CD8-positive, alpha-beta memory T cell (primary cell): Measurements from ENCODE around the gene KRTAP13-1. TPM values are rescaled to one million over a fixed set of nuclear protein-coding genes. Genes with fewer than 3 reads are reported as not detected.
A peak's percentile ranks its signal among the peaks of the same experiment; 100 is the strongest.

Source experiments
- CTCF ChIA-PET: fragments of 350-600 bp; sonication (Branson Sonifier 250); formaldehyde crosslinking; loops from one replicate; lab custom pipeline; 2021; ENCODE audit warnings: antibody characterized with exemption; lab: Charles Lee
- POLR2A ChIA-PET: fragments of 350-600 bp; sonication (Branson Sonifier 250); formaldehyde crosslinking; loops from one replicate; lab custom pipeline; 2021; ENCODE audit warnings: antibody characterized with exemption; lab: Charles Lee
- DNase-seq, 5 donors: peaks; one replicate each; pipeline versions ENCODE4 v3.0.0 to v3.0.0-alpha.2; 2020 to 2022; ENCODE audit warnings: mixed read lengths in 1 of 5
- H3K27ac ChIP-seq: one replicate; pipeline ENCODE4 v1.7.0; 2013; ENCODE audit warnings: low read depth, mild to moderate bottlenecking, low read length, moderate library complexity
- H3K27me3 ChIP-seq: 2 replicates; pipeline ENCODE4 v1.7.0; 2013; ENCODE audit warnings: low read length, mild to moderate bottlenecking; ENCODE audit not compliant: insufficient read depth, poor library complexity, severe bottlenecking
- H3K36me3 ChIP-seq: 2 replicates; pipeline ENCODE4 v1.7.0; 2013; ENCODE audit warnings: mild to moderate bottlenecking, low read length, moderate library complexity; ENCODE audit not compliant: insufficient read depth
- H3K4me1 ChIP-seq: 2 replicates; pipeline ENCODE4 v1.7.0; 2013; ENCODE audit warnings: mild to moderate bottlenecking, low read length, moderate library complexity; ENCODE audit not compliant: insufficient read depth
- H3K4me3 ChIP-seq: 2 replicates; pipeline ENCODE4 v1.7.0; 2013; ENCODE audit warnings: mild to moderate bottlenecking, low read length
- H3K9me3 ChIP-seq: 2 replicates; pipeline ENCODE4 v1.7.0; 2013; ENCODE audit warnings: mild to moderate bottlenecking, low read length
- H3K27ac Mint-ChIP-seq, 8 donors: one replicate each; pipeline ENCODE4 v1.8.0; 2020 to 2021; ENCODE audit warnings: mixed read lengths in 8 of 8, mild to moderate bottlenecking in 6 of 8, inconsistent platforms in 3 of 8, moderate library complexity in 3 of 8
- H3K27me3 Mint-ChIP-seq, 2 donors: one replicate each; pipeline ENCODE4 v1.8.0; 2020 to 2021; ENCODE audit warnings: mixed read lengths in 2 of 2, mild to moderate bottlenecking in 1 of 2, moderate library complexity in 1 of 2
- H3K36me3 Mint-ChIP-seq, 3 donors: one replicate each; pipeline ENCODE4 v1.8.0; 2020 to 2021; ENCODE audit warnings: mixed read lengths in 3 of 3, inconsistent platforms in 1 of 3, mild to moderate bottlenecking in 1 of 3
- H3K4me1 Mint-ChIP-seq, 3 donors: one replicate each; pipeline ENCODE4 v1.8.0; 2020 to 2021; ENCODE audit warnings: mixed read lengths in 3 of 3, inconsistent platforms in 1 of 3, mild to moderate bottlenecking in 1 of 3
- H3K4me3 Mint-ChIP-seq, 7 donors: one replicate each; pipeline ENCODE4 v1.8.0; 2020 to 2021; ENCODE audit warnings: mixed read lengths in 7 of 7, mild to moderate bottlenecking in 6 of 7, moderate library complexity in 4 of 7, inconsistent platforms in 2 of 7
- H3K9me3 Mint-ChIP-seq, 5 donors: one replicate each; pipeline ENCODE4 v1.8.0; 2020 to 2022; ENCODE audit warnings: mixed read lengths in 5 of 5, mild to moderate bottlenecking in 3 of 5, moderate library complexity in 2 of 5, inconsistent platforms in 1 of 5
- polyA plus RNA-seq: library from polyadenylated mRNA; unstranded; fragments of 300-500 nt; fragmentation: Illumina TruSeq; gene quantifications from one replicate; pipeline ENCODE4 v1.2.3, GENCODE V29; 2021
- total RNA-seq, 2 experiments: library from RNA; stranded (reverse); gene quantifications; one replicate each; pipeline ENCODE4 v1.2.3, GENCODE V29; 2021

Gene KRTAP13-1
- total and polyA plus RNA-seq, 3 experiments from 2014 or later, result not detected

DNA sequence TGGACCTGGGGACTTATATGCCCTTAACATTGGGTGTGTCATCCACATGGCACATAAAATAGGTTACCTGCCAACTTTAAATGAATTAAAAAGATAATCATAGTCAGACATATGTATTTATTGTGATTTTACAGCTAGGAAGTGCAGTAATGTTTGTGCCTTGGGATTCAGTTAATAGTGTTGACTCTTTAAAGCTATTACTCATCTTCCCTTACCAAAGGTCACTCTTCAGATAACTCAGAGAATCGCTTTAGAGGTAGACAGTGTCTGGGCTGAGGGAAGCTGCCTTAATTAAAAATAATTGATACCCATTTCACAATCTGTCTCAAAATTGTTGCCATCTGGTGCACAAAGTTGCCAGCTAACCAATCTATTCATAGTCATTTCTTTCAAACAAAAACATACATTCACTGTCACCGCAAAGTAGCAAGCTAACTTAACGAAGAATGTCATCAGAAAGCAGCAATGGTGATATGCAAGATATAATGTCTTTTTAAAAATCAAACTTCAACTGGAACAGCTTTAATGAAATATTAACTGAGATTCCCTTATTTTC lies 41.3 kb downstream of the KRTAP13-1 start:
- POLR2A ChIA-PET, result no interaction called here
- no peaks in the 10 kb centered on the region for H3K4me1 Mint-ChIP-seq
- DNase-seq, result no peak
- H3K4me3 ChIP-seq, result no peak overlapping the region
- no peaks in the 10 kb centered on the region for H3K27me3 ChIP-seq
- no peak overlapping the region for H3K27ac Mint-ChIP-seq
- no peak overlapping the region for H3K4me3 Mint-ChIP-seq
- no peaks in the 10 kb centered on the region for H3K4me1 ChIP-seq
- H3K9me3 Mint-ChIP-seq, result peaks cover 0 to 10% (median 0%) of the 10 kb centered on the region in 5 donors
- H3K36me3 Mint-ChIP-seq, result no peaks in the 10 kb centered on the region
- H3K36me3 ChIP-seq, result no peaks in the 10 kb centered on the region
- no peaks in the 10 kb centered on the region for H3K27me3 Mint-ChIP-seq
- no peak overlapping the region for H3K27ac ChIP-seq
- CTCF ChIA-PET, result interaction anchor here (0.7 kb wide), 1 partner anchor 88 kb away, joined by 3 read pairs; the partner anchor contains the start of gene KRTAP23-1
- H3K9me3 ChIP-seq, result no peaks in the 10 kb centered on the region

- Mint-ChIP-seq H3K27ac (peak within 1 kb of the TSS in 2 of 8 donors; percentile 48 to 55), H3K27me3 (no peaks in the 10 kb centered on the region)
- no peaks in the 10 kb centered on the region for H3K36me3 ChIP-seq
These were observed 44.1 kb downstream of the KRTAP13-1 start, which contains the start of gene KRTAP15-1 for GRCh38 chr21:30439975-30440374. Gene KRTAP15-1, plus strand, starts transcription at chr21:30440275. Its CDS starts 53 bp downstream, at chr21:30440328.

GRCh38 chr21:30443226-30443625 lies 47.4 kb downstream of the KRTAP13-1 start:
- Histone ChIP-seq H3K4me1 (no peaks in the 10 kb centered on the region), H3K27ac (no peak overlapping the region), H3K4me3 (no peak overlapping the region), H3K36me3 (no peaks in the 10 kb centered on the region), H3K9me3 (no peaks in the 10 kb centered on the region), H3K27me3 (no peaks in the 10 kb centered on the region)
- DNase-seq, result no peak
- no peaks in the 10 kb centered on the region for H3K27me3 Mint-ChIP-seq
- no peaks in the 10 kb centered on the region for H3K4me1 Mint-ChIP-seq
- no peak overlapping the region for H3K4me3 Mint-ChIP-seq
- H3K9me3 Mint-ChIP-seq, result peaks cover 0 to 6% (median 2%) of the 10 kb centered on the region in 5 donors
- no peaks in the 10 kb centered on the region for H3K36me3 Mint-ChIP-seq
- POLR2A ChIA-PET, result no interaction called here
- CTCF ChIA-PET, result no interaction called here
- H3K27ac Mint-ChIP-seq, result no peak overlapping the region

More at GRCh38 chr21:30439975-30440374, 44.1 kb downstream of the KRTAP13-1 start, which contains the start of gene KRTAP15-1:
- no peaks in the 10 kb centered on the region for H3K27me3 ChIP-seq
- H3K9me3 ChIP-seq, result no peaks in the 10 kb centered on the region
- no peaks in the 10 kb centered on the region for H3K4me1 Mint-ChIP-seq
- no peaks in the 10 kb centered on the region for H3K4me1 ChIP-seq
- no peaks in the 10 kb centered on the region for H3K36me3 Mint-ChIP-seq
- POLR2A ChIA-PET, result no interaction called here
- no peak within 1 kb of the TSS for H3K27ac ChIP-seq
- H3K4me3 ChIP-seq, result no peak within 1 kb of the TSS
- H3K4me3 Mint-ChIP-seq, result no peak within 1 kb of the TSS
- CTCF ChIA-PET, result no interaction called here
- no peak for DNase-seq
- H3K9me3 Mint-ChIP-seq, result peaks cover 0 to 6% (median 0%) of the 10 kb centered on the region in 5 donors

DNA sequence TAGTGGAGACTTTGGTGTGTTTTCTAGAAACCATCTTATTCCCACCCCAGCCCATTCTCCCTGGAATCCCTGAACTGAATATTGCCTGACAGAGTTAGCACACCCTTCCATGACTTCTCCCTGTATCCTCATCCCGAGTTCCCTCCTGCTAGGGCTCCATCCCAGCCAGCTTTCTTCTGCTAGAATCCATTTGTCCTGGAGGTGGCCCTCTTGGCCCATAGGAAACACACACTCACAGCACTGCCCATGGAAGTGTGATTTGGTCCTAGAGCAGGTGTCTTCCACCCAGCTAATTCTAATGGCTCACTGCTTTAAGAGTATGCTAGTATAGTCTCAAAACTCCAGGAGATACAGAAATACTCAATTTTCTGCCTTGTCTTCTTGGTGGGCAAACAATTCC lies 48.4 kb downstream of the KRTAP13-1 start:
- H3K4me1 Mint-ChIP-seq, result no peaks in the 10 kb centered on the region
- ChIA-PET CTCF (no interaction called here), POLR2A (no interaction called here)

More for the DNA sequence above, 48.4 kb downstream of the KRTAP13-1 start:
- Mint-ChIP-seq H3K4me3 (no peak overlapping the region), H3K9me3 (peaks cover 0 to 6% (median 2%) of the 10 kb centered on the region in 5 donors), H3K36me3 (no peaks in the 10 kb centered on the region), H3K27ac (no peak overlapping the region), H3K27me3 (no peaks in the 10 kb centered on the region)
- no peaks in the 10 kb centered on the region for H3K36me3 ChIP-seq
- no peaks in the 10 kb centered on the region for H3K27me3 ChIP-seq
- H3K4me1 ChIP-seq, result no peaks in the 10 kb centered on the region
- DNase-seq, result no peak
- no peaks in the 10 kb centered on the region for H3K9me3 ChIP-seq
- H3K4me3 ChIP-seq, result no peak overlapping the region
- no peak overlapping the region for H3K27ac ChIP-seq

Other genes with a start within 250 kb of the KRTAP13-1 start
- not detected for gene CLDN17, start 229.2 kb upstream of the KRTAP13-1 start, total RNA-seq
- not detected for gene CLDN17, start 229.2 kb upstream of the KRTAP13-1 start, polyA plus RNA-seq
- not detected for gene CLDN8, start 179.9 kb upstream of the KRTAP13-1 start, total RNA-seq
- gene CLDN8, start 179.9 kb upstream of the KRTAP13-1 start, polyA plus RNA-seq, result not detected
- not detected for gene KRTAP24-1, start 113.1 kb upstream of the KRTAP13-1 start, total RNA-seq
- not detected for gene KRTAP24-1, start 113.1 kb upstream of the KRTAP13-1 start, polyA plus RNA-seq
- gene KRTAP25-1, start 106.5 kb upstream of the KRTAP13-1 start, total RNA-seq, result not detected
- not detected for gene KRTAP25-1, start 106.5 kb upstream of the KRTAP13-1 start, polyA plus RNA-seq
- gene KRTAP26-1, start 75.7 kb upstream of the KRTAP13-1 start, total RNA-seq, result not detected
- not detected for gene KRTAP26-1, start 75.7 kb upstream of the KRTAP13-1 start, polyA plus RNA-seq
- not detected for gene KRTAP27-1, start 58.3 kb upstream of the KRTAP13-1 start, total RNA-seq
- not detected for gene KRTAP27-1, start 58.3 kb upstream of the KRTAP13-1 start, polyA plus RNA-seq
- gene KRTAP23-1, start 47.4 kb upstream of the KRTAP13-1 start, total RNA-seq, result not detected
- not detected for gene KRTAP23-1, start 47.4 kb upstream of the KRTAP13-1 start, polyA plus RNA-seq
- gene KRTAP13-2, start 23.8 kb upstream of the KRTAP13-1 start, total RNA-seq, result not detected
- gene KRTAP13-2, start 23.8 kb upstream of the KRTAP13-1 start, polyA plus RNA-seq, result not detected
- gene KRTAP13-3, start 29.9 kb downstream of the KRTAP13-1 start, total RNA-seq, result not detected
- gene KRTAP13-3, start 29.9 kb downstream of the KRTAP13-1 start, polyA plus RNA-seq, result not detected
- not detected for gene KRTAP13-4, start 34.2 kb downstream of the KRTAP13-1 start, total RNA-seq
- not detected for gene KRTAP13-4, start 34.2 kb downstream of the KRTAP13-1 start, polyA plus RNA-seq
- not detected for gene KRTAP15-1, start 44.2 kb downstream of the KRTAP13-1 start, total RNA-seq
- not detected for gene KRTAP15-1, start 44.2 kb downstream of the KRTAP13-1 start, polyA plus RNA-seq
- gene KRTAP19-1, start 84.3 kb downstream of the KRTAP13-1 start, total RNA-seq, result not detected
- gene KRTAP19-1, start 84.3 kb downstream of the KRTAP13-1 start, polyA plus RNA-seq, result not detected
- not detected for gene KRTAP19-2, start 91.4 kb downstream of the KRTAP13-1 start, total RNA-seq
- not detected for gene KRTAP19-2, start 91.4 kb downstream of the KRTAP13-1 start, polyA plus RNA-seq
- gene KRTAP19-3, start 96.0 kb downstream of the KRTAP13-1 start, total RNA-seq, result not detected
- not detected for gene KRTAP19-3, start 96.0 kb downstream of the KRTAP13-1 start, polyA plus RNA-seq
- gene KRTAP19-4, start 101.1 kb downstream of the KRTAP13-1 start, total RNA-seq, result not detected
- gene KRTAP19-4, start 101.1 kb downstream of the KRTAP13-1 start, polyA plus RNA-seq, result not detected
- gene KRTAP19-5, start 106.1 kb downstream of the KRTAP13-1 start, total RNA-seq, result not detected
- not detected for gene KRTAP19-5, start 106.1 kb downstream of the KRTAP13-1 start, polyA plus RNA-seq
- not detected for gene KRTAP19-6, start 145.8 kb downstream of the KRTAP13-1 start, total RNA-seq
- gene KRTAP19-6, start 145.8 kb downstream of the KRTAP13-1 start, polyA plus RNA-seq, result not detected
- gene KRTAP19-7, start 165.3 kb downstream of the KRTAP13-1 start, total RNA-seq, result not detected
- not detected for gene KRTAP19-7, start 165.3 kb downstream of the KRTAP13-1 start, polyA plus RNA-seq
- gene KRTAP22-2, start 194.4 kb downstream of the KRTAP13-1 start, total RNA-seq, result not detected
- not detected for gene KRTAP22-2, start 194.4 kb downstream of the KRTAP13-1 start, polyA plus RNA-seq
- not detected for gene KRTAP6-3, start 196.4 kb downstream of the KRTAP13-1 start, total RNA-seq
- not detected for gene KRTAP6-3, start 196.4 kb downstream of the KRTAP13-1 start, polyA plus RNA-seq
- gene KRTAP6-2, start 202.9 kb downstream of the KRTAP13-1 start, total RNA-seq, result not detected
- gene KRTAP6-2, start 202.9 kb downstream of the KRTAP13-1 start, polyA plus RNA-seq, result not detected
- gene KRTAP22-1, start 205.1 kb downstream of the KRTAP13-1 start, total RNA-seq, result not detected
- not detected for gene KRTAP22-1, start 205.1 kb downstream of the KRTAP13-1 start, polyA plus RNA-seq
- gene KRTAP6-1, start 217.9 kb downstream of the KRTAP13-1 start, total RNA-seq, result not detected
- not detected for gene KRTAP6-1, start 217.9 kb downstream of the KRTAP13-1 start, polyA plus RNA-seq
- not detected for gene KRTAP20-1, start 220.4 kb downstream of the KRTAP13-1 start, total RNA-seq
- gene KRTAP20-1, start 220.4 kb downstream of the KRTAP13-1 start, polyA plus RNA-seq, result not detected
- not detected for gene KRTAP20-4, start 224.6 kb downstream of the KRTAP13-1 start, total RNA-seq
- gene KRTAP20-4, start 224.6 kb downstream of the KRTAP13-1 start, polyA plus RNA-seq, result not detected
- gene KRTAP20-2, start 239.2 kb downstream of the KRTAP13-1 start, total RNA-seq, result not detected
- gene KRTAP20-2, start 239.2 kb downstream of the KRTAP13-1 start, polyA plus RNA-seq, result not detected
- gene KRTAP20-3, start 246.8 kb downstream of the KRTAP13-1 start, total RNA-seq, result not detected
- not detected for gene KRTAP20-3, start 246.8 kb downstream of the KRTAP13-1 start, polyA plus RNA-seq